ENCODE data around the gene PCGF3.

Gene PCGF3

GRCh38 chr4:683247-683897 lies 22.3 kb upstream of the PCGF3 start:
- no peak for TF ChIP-seq EP300 (IDR thresholded peaks at IDR 0.05; ENCODE audit: borderline replicate concordance)

- TF ChIP-seq MAX (IDR thresholded peaks at IDR 0.05) (0 out of 2 replicates have a peak, but pooled peaks have one; percentile 24), EP300 (IDR thresholded peaks at IDR 0.05; ENCODE audit: borderline replicate concordance) (no peak), RAD21 (IDR thresholded peaks at IDR 0.05; ENCODE audit: low read depth) (peak; percentile 46; the same call in 1 of the 2 replicates), TEAD4 (IDR thresholded peaks at IDR 0.05) (peak; percentile 54), ZBTB7A (IDR thresholded peaks at IDR 0.05; ENCODE audit: low read depth) (peak; percentile 89)
Measured at GRCh38 chr4:683982-684622, 21.5 kb upstream of the PCGF3 start.

- TF ChIP-seq USF1 (IDR thresholded peaks at IDR 0.05), result no peak
- no peak for TF ChIP-seq EGR1 (IDR thresholded peaks at IDR 0.05)
- no peak for TF ChIP-seq REST (IDR thresholded peaks at IDR 0.05; ENCODE audit: low read depth)
- TF ChIP-seq CREB1 (IDR thresholded peaks at IDR 0.05; ENCODE audit: low read depth), result no peak
- TF ChIP-seq RAD21 (IDR thresholded peaks at IDR 0.05; ENCODE audit: low read depth), result no peak
- TF ChIP-seq TCF12 (IDR thresholded peaks at IDR 0.05; ENCODE audit: low read depth), result no peak
- no peak for TF ChIP-seq NFIC (IDR thresholded peaks at IDR 0.05)
- no peak for TF ChIP-seq ZBTB7A (IDR thresholded peaks at IDR 0.05; ENCODE audit: low read depth)
- TF ChIP-seq EP300 (IDR thresholded peaks at IDR 0.05; ENCODE audit: borderline replicate concordance), result no peak
Measured at GRCh38 chr4:684623-685327, 20.9 kb upstream of the PCGF3 start.

GRCh38 chr4:685679-686412 lies 19.8 kb upstream of the PCGF3 start:
- TF ChIP-seq FOXM1 (IDR thresholded peaks at IDR 0.05; ENCODE audit: borderline replicate concordance, low read depth), result no peak
- TF ChIP-seq YY1 (IDR thresholded peaks at IDR 0.05; ENCODE audit: low read depth), result no peak
- no peak for TF ChIP-seq RAD21 (IDR thresholded peaks at IDR 0.05; ENCODE audit: low read depth)
- no peak for TF ChIP-seq MAX (IDR thresholded peaks at IDR 0.05)
- TF ChIP-seq CEBPB (IDR thresholded peaks at IDR 0.05), result no peak
- no peak for TF ChIP-seq TCF12 (IDR thresholded peaks at IDR 0.05; ENCODE audit: low read depth)
- TF ChIP-seq TAF1 (IDR thresholded peaks at IDR 0.05; ENCODE audit: low read depth), result no peak
- TF ChIP-seq USF1 (IDR thresholded peaks at IDR 0.05), result no peak
- no peak for TF ChIP-seq NFIC (IDR thresholded peaks at IDR 0.05)
- no peak for TF ChIP-seq TEAD4 (IDR thresholded peaks at IDR 0.05)
- TF ChIP-seq REST (IDR thresholded peaks at IDR 0.05; ENCODE audit: low read depth), result no peak
- TF ChIP-seq EGR1 (IDR thresholded peaks at IDR 0.05), result no peak
- TF ChIP-seq EP300 (IDR thresholded peaks at IDR 0.05; ENCODE audit: borderline replicate concordance), result no peak
- TF ChIP-seq CREB1 (IDR thresholded peaks at IDR 0.05; ENCODE audit: low read depth), result no peak
- TF ChIP-seq ZBTB7A (IDR thresholded peaks at IDR 0.05; ENCODE audit: low read depth), result no peak

- TF ChIP-seq USF1 (IDR thresholded peaks at IDR 0.05), result no peak
- TF ChIP-seq NFIC (IDR thresholded peaks at IDR 0.05), result no peak
- TF ChIP-seq YY1 (IDR thresholded peaks at IDR 0.05; ENCODE audit: low read depth), result no peak
- TF ChIP-seq ZBTB7A (IDR thresholded peaks at IDR 0.05; ENCODE audit: low read depth), result no peak
- TF ChIP-seq CREB1 (IDR thresholded peaks at IDR 0.05; ENCODE audit: low read depth), result no peak
- no peak for TF ChIP-seq RAD21 (IDR thresholded peaks at IDR 0.05; ENCODE audit: low read depth)
Measured at GRCh38 chr4:686413-687040, 19.1 kb upstream of the PCGF3 start.
